ENCODE measurements around the gene FAM210A.

DNA sequence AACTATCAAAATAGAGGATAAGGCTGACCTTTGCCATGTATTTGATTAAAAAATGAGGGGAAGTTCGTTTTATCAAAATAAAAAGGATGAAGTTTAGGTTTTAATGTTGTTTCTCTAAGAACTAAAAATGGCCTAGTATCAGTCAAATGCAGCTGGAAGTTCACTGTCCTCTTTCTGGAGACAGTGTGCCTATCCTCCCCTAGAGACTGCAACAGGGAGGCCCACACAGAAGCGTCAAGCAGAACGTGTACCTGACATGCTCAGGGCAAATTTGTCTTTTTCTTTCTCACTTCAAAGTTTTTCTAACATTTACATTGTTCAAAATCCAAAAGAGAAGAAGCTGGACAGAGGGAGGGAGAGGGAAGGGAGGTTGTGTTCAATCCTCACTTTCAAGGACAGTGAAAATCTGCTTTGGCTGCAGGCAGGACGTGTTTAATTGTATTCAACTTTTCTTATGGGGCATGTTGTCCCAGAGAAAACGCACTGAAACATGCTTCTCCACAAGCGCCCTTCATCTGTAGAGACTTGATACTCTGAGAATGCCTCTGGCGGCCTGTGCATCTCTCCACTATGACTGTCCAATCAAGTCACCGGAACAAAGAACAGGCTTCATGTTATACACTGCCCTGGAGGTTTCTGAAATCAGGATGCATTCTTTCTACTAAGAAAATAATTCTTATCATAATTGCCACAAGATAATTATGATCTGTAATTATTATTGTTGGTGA is 65.1 kb downstream of the FAM210A start:
- TF ChIP-seq, protein P1, sequence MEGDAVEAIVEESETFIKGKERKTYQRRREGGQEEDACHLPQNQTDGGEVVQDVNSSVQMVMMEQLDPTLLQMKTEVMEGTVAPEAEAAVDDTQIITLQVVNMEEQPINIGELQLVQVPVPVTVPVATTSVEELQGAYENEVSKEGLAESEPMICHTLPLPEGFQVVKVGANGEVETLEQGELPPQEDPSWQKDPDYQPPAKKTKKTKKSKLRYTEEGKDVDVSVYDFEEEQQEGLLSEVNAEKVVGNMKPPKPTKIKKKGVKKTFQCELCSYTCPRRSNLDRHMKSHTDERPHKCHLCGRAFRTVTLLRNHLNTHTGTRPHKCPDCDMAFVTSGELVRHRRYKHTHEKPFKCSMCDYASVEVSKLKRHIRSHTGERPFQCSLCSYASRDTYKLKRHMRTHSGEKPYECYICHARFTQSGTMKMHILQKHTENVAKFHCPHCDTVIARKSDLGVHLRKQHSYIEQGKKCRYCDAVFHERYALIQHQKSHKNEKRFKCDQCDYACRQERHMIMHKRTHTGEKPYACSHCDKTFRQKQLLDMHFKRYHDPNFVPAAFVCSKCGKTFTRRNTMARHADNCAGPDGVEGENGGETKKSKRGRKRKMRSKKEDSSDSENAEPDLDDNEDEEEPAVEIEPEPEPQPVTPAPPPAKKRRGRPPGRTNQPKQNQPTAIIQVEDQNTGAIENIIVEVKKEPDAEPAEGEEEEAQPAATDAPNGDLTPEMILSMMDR (IDR thresholded peaks at IDR 0.05) = no peak
- TF ChIP-seq POLR2A (IDR thresholded peaks at IDR 0.05) = no peak

All from right lobe of liver (tissue), 4 donors.